Upper lobe of right lung (tissue), 1 donor: Measurements from ENCODE around the gene ELF1. TPM values are rescaled to one million over a fixed set of nuclear protein-coding genes. Genes with fewer than 3 reads are reported as not detected.
A peak's percentile ranks its signal among the peaks of the same experiment; 100 is the strongest.
"Not testable (repeated sequence)": the region's sequence is repeated elsewhere in the genome, so short reads cannot be mapped to it uniquely, and the experiment has no call there.

ENCODE experiments used
- ATAC-seq: fragments of 200-7000 bp; cut with Tn5 transposase; one replicate; pipeline ENCODE4 v1.9.1; 2020; ENCODE audit warnings: mild to moderate bottlenecking, moderate library complexity
- DNase-seq: peaks from one replicate; pipeline ENCODE4 v3.0.0-alpha.2; 2020
- H3K27ac ChIP-seq: fragments of 200-600 bp; one replicate; pipeline ENCODE4 v1.8.0; 2022
- H3K27me3 ChIP-seq: fragments of 200-600 bp; one replicate; pipeline ENCODE4 v1.8.0; 2022; ENCODE audit warnings: mild to moderate bottlenecking
- H3K36me3 ChIP-seq: fragments of 200-600 bp; one replicate; pipeline ENCODE4 v1.8.0; 2022
- H3K4me1 ChIP-seq: fragments of 200-600 bp; one replicate; pipeline ENCODE4 v1.8.0; 2022
- H3K4me3 ChIP-seq: fragments of 200-600 bp; one replicate; pipeline ENCODE4 v1.8.0; 2022; ENCODE audit warnings: mild to moderate bottlenecking
- H3K9me3 ChIP-seq: fragments of 200-600 bp; one replicate; pipeline ENCODE4 v1.8.0; 2022
- CTCF ChIP-seq: fragments of 200-600 bp; IDR thresholded peaks from one replicate; pipeline ENCODE4 v1.8.0; 2022; ENCODE audit warnings: antibody characterized with exemption
- intact Hi-C: fragments of 100-400 bp; cut with DNase I; formaldehyde crosslinking; loops from one replicate; pipeline ENCODE4 v1.11.0; 2022
- total RNA-seq: library from RNA; stranded (reverse); fragmentation: NEBNext Ultra II Directional; extraction: Animal tissue kit (Norgen Biotek cat#: 25700); gene quantifications from one replicate; pipeline ENCODE4 v1.2.1, GENCODE V29; 2021
- donor health status: DM: no; HTN: yes; CAD: no; lungs with severe emphysema.

The ELF1 gene
- total RNA-seq, 1 donor from 2014 or later = 81.5 TPM

- Histone ChIP-seq H3K9me3 (no peaks in the 10 kb centered on the region), H3K27me3 (no peaks in the 10 kb centered on the region), H3K4me1 (peaks cover 39% of the 10 kb centered on the region), H3K27ac (no peak overlapping the region), H3K36me3 (no peaks in the 10 kb centered on the region), H3K4me3 (no peak overlapping the region)
- DNase-seq (no peak), ATAC-seq (peak; percentile 81)
- no peak for TF ChIP-seq CTCF
- intact Hi-C loops = no loop called here
Measured at GRCh38 chr13:41049480-41050440, 30.6 kb upstream of the ELF1 start.

GRCh38 chr13:41048640-41049039 lies 29.5 kb upstream of the ELF1 start:
- Histone ChIP-seq H3K36me3 (no peaks in the 10 kb centered on the region), H3K9me3 (no peaks in the 10 kb centered on the region), H3K27me3 (no peaks in the 10 kb centered on the region), H3K4me1 (peaks cover 27% of the 10 kb centered on the region), H3K27ac (no peak overlapping the region), H3K4me3 (no peak overlapping the region)
- ATAC-seq = peak; percentile 26
- no peak for TF ChIP-seq CTCF
- intact Hi-C loops = no loop called here
- no peak for DNase-seq

- H3K9me3 ChIP-seq, H3K27ac ChIP-seq, H3K4me1 ChIP-seq, DNase-seq, H3K27me3 ChIP-seq, H3K36me3 ChIP-seq, H3K4me3 ChIP-seq, intact Hi-C loops, ATAC-seq: not testable (repeated sequence)
Measured at GRCh38 chr13:41042419-41042818, 23.3 kb upstream of the ELF1 start.

GRCh38 chr13:41040584-41041334 lies 21.6 kb upstream of the ELF1 start:
- no peaks in the 10 kb centered on the region for H3K27me3 ChIP-seq
- no peak overlapping the region for H3K4me3 ChIP-seq
- no peak for TF ChIP-seq CTCF
- no peak overlapping the region for H3K27ac ChIP-seq
- DNase-seq (no peak), ATAC-seq (no peak)
- no peaks in the 10 kb centered on the region for H3K36me3 ChIP-seq
- no peaks in the 10 kb centered on the region for H3K4me1 ChIP-seq
- intact Hi-C loops = no loop called here
- no peaks in the 10 kb centered on the region for H3K9me3 ChIP-seq

- Histone ChIP-seq H3K36me3 (no peaks in the 10 kb centered on the region), H3K9me3 (no peaks in the 10 kb centered on the region), H3K4me3 (no peak overlapping the region), H3K27me3 (no peaks in the 10 kb centered on the region), H3K4me1 (peaks cover 7% of the 10 kb centered on the region), H3K27ac (no peak overlapping the region)
- intact Hi-C loops = no loop called here
- DNase-seq (no peak), ATAC-seq (no peak)
- no peak for TF ChIP-seq CTCF
Measured at GRCh38 chr13:41039746-41040145, 20.6 kb upstream of the ELF1 start.

GRCh38 chr13:41036557-41036956 lies 17.4 kb upstream of the ELF1 start:
- H3K36me3 ChIP-seq, ATAC-seq, H3K9me3 ChIP-seq, H3K27me3 ChIP-seq, H3K27ac ChIP-seq, DNase-seq, H3K4me3 ChIP-seq, H3K4me1 ChIP-seq, intact Hi-C loops: not testable (repeated sequence)
